GM18520 (cell line): ENCODE measurements around the gene PRKCE.
"Not testable (repeated sequence)": the region's sequence is repeated elsewhere in the genome, so short reads cannot be mapped to it uniquely, and the experiment has no call there.

Experiments
- ATAC-seq: cut with Tn5 transposase; IDR thresholded peaks from one replicate; pipeline ENCODE4 v1.9.1; 2021; ENCODE audit not compliant: unreplicated experiment

The PRKCE gene

GRCh38 chr2:45852450-45853150 lies 201.1 kb downstream of the PRKCE start:
- no peak for ATAC-seq

- no peak for ATAC-seq
These were observed 203.9 kb downstream of the PRKCE start for GRCh38 chr2:45855374-45855773.

GRCh38 chr2:45856391-45857274 lies 205.2 kb downstream of the PRKCE start:
- ATAC-seq, result no peak

- ATAC-seq, result no peak
These were observed 205.8 kb downstream of the PRKCE start for GRCh38 chr2:45857275-45857609.

GRCh38 chr2:45857867-45858520 lies 206.5 kb downstream of the PRKCE start:
- no peak for ATAC-seq

- ATAC-seq, result not testable (repeated sequence)
These were observed 207.4 kb downstream of the PRKCE start for GRCh38 chr2:45858872-45859271.

- ATAC-seq, result no peak
These were observed 208.2 kb downstream of the PRKCE start for GRCh38 chr2:45859682-45860081.

- no peak for ATAC-seq
These were observed 209.0 kb downstream of the PRKCE start for GRCh38 chr2:45860136-45861121.

GRCh38 chr2:45862843-45863242 lies 211.4 kb downstream of the PRKCE start:
- no peak for ATAC-seq

GRCh38 chr2:45864121-45864520 lies 212.6 kb downstream of the PRKCE start:
- ATAC-seq, result no peak

GRCh38 chr2:45867349-45867748 lies 215.9 kb downstream of the PRKCE start:
- no peak for ATAC-seq

- ATAC-seq, result no peak
These were observed 216.3 kb downstream of the PRKCE start for GRCh38 chr2:45867800-45868199.

- no peak for ATAC-seq
These were observed 217.7 kb downstream of the PRKCE start for GRCh38 chr2:45869165-45869501.

- no peak for ATAC-seq
These were observed 219.6 kb downstream of the PRKCE start for GRCh38 chr2:45871025-45871424.

GRCh38 chr2:45871541-45871940 lies 220.1 kb downstream of the PRKCE start:
- ATAC-seq, result no peak

GRCh38 chr2:45872211-45872610 lies 220.7 kb downstream of the PRKCE start:
- no peak for ATAC-seq

GRCh38 chr2:45874344-45874743 lies 222.9 kb downstream of the PRKCE start:
- ATAC-seq, result no peak

GRCh38 chr2:45876611-45877010 lies 225.1 kb downstream of the PRKCE start:
- no peak for ATAC-seq

- no peak for ATAC-seq
These were observed 227.9 kb downstream of the PRKCE start for GRCh38 chr2:45879406-45879805.

- ATAC-seq, result no peak
These were observed 228.5 kb downstream of the PRKCE start for GRCh38 chr2:45879936-45880335.
